Lung microvascular endothelial cell (primary cell): Measurements from ENCODE around the gene GTF2IRD1. TPM values are rescaled to one million over a fixed set of nuclear protein-coding genes. Genes with fewer than 3 reads are reported as not detected.
"Not testable (repeated sequence)": the region's sequence is repeated elsewhere in the genome, so short reads cannot be mapped to it uniquely, and the experiment has no call there.

Experiments
- DNase-seq, 2 donors: peaks; one replicate each; pipeline versions ENCODE4 v3.0.0 to v3.0.0-alpha.2; 2010; ENCODE audit warnings: low read depth in 2 of 2
- total RNA-seq: library from RNA; depleted of rRNA; stranded (reverse); fragments of >200 nt; gene quantifications from 2 replicates; pipeline ENCODE4 v1.2.1, GENCODE V29; 2014

GTF2IRD1 gene
- total RNA-seq, 1 donor from 2014 or later, result 5.2 TPM

DNA sequence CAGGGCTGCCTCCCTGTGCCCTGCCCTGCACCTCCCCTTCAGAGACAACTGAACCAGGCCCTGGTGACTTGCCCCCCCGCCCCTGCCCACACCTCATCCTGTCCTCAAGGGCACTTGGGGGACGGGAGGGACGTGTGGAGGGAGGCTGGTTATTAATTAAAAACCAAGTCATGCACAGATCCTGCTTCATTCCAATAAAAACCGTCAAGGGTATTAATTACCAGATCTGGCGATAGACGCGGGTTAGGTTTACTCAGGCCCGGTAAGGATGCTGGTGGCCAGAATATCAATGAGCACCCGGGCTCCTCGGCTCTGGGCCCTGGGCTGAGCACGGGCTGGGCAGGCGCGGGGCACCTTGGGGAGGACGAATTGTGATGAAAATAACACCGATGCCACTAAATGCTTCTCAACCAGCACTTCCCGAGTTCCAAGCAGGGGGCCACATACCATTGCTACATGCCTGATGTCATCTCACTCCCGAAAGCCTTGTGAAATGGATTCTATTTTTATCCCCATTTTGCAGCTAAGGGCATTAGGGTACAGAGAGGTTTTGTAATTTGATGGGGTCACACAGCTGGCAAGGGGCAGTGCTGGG, 24.5 kb upstream of the GTF2IRD1 start:
- no peak for DNase-seq

DNA sequence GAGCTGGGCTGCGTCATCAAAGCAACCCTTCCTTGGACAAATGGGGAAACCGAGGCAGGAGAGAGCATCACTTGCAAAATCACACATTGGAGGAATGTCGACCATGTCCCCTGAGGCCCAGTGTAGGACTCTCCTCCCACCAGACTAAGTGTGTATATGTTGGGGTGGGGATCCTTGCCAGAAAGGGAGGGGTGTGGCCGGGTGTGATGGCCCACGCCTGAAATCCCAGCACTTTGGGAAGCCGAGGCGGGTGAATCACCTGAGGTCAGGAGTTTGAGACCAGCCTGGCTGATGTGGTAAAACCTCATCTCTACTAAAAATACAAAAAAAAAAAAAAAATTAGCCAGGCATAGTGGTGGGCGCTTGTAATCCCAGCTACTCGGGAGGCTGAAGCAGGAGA, 23.3 kb upstream of the GTF2IRD1 start:
- not testable (repeated sequence) for DNase-seq

DNA sequence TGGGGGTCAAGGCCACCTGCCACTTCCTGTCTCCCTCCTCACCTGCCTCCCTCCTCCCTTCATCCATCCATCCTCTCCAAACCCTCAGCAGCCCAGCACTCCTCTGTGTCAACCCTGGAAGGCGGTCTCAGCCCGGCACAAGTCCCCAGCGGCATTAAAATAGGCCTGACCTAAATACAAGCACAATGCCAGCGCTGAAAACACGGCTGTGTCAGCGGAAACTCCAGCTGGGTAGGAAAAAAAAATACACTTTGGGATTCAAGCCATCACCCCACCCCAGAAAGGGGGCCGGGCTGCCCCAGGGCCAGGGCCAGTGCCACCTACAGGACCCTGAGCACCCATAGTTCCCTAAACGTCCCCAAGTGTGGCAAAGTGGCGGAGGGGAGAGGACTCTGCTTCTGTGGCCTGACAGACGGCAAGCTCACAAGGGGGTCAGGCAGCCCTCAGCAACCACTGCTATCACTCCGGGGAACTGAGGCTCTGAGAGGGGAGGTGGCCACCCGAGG, 22.7 kb upstream of the GTF2IRD1 start:
- DNase-seq, result peak in 1 of 2 donors; percentile 43

DNA sequence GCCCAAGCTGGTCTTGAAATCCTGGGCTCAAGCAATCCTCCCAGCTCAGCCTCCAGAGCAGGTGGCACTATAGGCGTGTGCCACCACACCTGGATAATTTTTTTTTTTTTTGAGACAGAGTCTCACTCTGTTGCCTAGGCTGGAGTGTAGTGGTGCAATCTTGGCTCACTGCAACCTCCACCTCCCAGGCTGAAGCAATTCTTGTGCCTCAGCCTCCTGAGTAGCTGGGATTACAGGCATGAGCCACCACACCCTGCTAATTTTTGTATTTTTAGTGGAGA, 16.5 kb upstream of the GTF2IRD1 start:
- not testable (repeated sequence) for DNase-seq

DNA sequence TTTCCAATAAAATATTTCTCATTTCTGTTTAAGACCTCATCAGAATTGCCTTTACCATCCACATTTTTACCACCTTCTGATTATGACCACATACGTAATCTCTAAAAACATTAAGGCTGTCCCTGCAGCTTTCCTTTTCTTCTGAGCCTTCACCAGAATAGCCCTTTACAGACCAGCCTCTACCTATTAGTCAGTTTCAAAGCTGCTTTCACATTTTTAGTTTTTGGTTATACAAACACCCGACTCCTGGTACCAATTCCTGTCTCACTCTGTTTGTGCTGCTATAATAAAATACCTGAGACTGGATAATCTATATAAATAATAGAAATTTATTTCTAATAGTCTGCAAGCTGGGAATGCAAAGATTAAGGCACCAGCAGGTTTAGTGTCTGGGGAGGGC, 15.4 kb upstream of the GTF2IRD1 start:
- no peak for DNase-seq

DNA sequence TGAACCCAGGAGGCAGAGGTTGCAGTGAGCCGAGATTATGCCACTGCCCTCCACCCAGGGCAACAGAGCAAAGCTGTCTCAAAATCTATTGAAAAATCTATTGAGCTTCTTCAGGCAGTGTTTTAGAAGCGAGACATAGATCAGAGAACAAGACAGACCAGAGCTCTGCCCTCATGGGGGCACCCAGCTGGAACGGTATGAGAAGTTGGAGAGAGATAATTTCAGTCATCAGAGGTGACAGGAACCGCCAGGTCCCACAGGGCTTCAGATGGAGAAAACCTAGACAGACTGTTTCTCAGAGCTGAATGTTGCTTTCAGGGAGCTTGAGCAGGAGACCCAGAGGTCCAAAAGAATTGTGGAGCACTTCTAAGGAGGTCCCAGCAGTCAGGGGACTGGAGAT, 14.2 kb upstream of the GTF2IRD1 start:
- DNase-seq, result no peak

DNA sequence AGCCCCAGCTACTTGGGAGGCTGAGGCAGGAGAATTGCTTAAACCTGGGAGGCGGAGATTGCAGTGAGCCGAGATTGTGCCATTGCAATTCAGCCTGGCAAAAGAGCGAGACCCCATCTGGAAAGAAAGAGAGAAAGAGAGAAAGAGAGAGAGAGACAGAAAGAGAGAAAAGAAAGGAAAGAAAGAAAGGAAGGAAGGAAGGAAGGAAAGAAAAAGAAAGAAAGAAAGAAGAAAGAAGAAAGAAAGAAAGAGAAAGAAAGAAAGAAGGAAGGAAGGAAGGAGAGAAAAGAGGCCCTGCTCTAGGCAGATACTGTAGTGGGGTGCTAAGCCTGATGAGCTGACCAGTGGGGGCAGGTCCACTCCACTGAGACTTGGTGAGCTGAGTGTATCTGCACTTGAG, 13.6 kb upstream of the GTF2IRD1 start:
- DNase-seq, result not testable (repeated sequence)

DNA sequence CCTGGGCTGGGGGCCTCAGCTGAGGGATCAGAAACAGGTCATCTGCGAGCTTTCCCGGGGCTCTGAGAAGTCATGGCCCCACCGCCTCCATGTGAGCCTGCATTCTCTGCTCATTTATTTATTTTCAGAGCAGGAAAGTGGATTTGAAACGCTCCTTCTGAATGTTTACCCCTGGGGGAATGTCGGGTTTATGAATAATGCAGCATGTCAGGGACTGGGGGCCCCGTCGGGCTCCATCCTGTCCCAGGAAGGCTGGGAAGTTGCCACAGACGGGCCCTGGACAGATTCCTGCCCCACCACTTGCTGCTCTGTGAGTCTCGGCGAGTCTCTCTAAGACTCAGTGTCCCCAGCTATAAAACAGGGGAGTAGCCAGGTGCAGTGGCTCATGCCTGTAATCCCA, 11.9 kb upstream of the GTF2IRD1 start:
- no peak for DNase-seq

DNA sequence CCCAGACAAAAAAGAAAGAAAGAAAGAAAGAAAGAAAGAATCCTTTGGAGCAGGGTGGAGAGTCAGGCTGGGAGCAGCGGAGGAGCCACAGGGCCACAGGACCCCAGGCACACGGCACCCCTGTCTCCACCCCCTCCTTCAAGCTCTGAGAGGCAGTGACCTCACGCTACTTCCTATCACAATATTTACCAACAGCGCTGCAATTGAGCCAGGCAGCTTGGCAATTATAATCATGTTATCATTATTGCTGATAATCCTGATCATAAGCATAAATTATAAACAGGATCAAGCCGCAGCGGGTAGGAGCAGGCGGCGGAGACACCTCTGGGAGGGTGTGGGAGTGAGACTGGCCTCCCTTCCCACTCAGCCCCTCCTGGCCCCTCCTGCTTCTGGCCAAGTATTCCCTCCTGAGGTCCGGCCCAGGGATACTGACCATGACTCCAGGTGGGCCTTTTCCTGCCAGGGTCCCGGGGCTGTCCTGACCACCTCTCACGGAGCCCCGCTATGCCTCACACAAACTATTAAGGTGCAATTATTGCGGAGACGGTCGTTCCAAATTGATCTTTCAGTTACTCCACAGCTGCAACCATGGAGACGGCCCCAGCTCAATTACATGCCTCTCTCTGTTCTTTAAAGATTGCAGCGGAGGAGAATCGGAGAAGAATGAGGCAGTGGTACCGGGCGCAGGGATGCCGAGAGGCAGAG, 10.0 kb upstream of the GTF2IRD1 start:
- DNase-seq, result no peak

DNA sequence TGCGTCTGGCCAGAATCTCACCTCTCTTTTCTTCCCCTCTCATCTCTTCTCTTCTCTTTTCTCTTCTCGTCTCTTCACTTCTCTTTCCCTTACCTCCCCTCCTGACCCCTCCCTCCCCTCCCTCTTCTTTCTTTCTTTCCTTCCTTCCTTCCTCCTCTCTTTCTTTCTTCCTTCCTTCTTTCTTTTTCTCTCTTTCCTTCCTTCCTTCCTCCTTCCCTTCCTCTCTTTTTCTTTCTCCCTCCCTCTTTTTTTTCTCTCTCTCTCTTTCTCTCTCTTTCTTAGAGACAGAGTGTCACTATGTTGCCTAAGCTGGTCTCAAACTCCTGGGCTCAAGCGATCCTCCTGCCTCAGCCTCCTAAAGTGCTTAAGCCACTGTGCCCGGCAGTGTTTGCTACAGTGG, 4.6 kb upstream of the GTF2IRD1 start:
- no peak for DNase-seq

DNA sequence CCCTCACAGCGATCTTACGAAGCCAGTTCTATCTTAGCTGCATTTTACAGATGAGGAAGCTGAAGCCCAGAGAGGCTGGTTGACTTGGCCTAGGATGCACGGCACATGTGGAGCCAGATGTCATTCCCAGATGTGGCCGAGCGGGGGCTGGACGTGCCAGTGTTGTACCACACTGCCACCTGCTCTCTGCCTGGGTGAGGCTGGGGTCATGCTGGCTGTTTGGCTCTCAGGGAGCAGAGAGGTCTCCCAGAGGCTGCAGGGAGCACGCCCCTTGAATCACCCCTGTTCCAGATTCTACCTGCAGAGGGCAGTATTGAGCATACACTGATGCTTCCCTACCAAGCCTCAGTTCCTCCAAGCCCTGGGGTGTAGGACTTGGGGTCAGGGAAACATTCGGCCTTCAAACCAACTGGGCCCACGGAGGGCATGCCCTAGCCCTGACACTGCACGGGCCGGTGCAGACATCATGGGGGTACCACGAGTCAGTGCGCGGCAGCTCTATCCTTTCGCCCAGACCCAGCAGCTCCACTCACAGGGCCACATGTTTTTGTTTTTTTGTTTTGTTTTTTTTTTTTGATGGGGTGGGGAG, 3.8 kb upstream of the GTF2IRD1 start:
- DNase-seq, result peak; percentile 57 to 65

DNA sequence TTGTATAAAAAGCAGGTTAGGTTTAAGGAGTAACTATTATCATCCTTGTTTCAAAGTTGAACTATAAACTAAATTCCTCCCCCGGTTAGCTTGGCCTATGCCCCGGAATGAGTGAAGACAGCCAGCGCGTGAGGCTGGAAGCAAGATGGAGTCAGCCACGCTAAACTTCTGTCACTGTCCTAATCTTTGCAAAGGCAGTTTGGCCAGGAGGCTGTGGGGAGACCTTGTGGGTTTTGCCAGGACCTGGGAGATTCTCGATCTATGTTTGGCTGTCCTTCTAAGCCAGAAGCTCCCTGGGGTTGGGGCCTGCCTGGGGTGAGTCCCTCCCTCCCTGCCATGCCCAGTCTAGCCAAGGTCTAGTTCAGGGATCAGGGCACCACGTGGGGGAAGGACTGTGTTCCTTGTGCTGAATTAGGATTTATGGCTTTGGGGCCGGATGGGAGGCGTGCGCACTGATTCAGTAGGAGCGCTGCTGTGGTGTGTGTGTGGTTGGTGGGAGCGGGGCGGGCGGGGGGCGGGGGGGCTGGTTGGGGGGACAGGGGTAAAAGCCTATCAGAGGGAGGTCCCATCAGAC, 871 bp upstream of the GTF2IRD1 start:
- peak; percentile 15 to 30 for DNase-seq

DNA sequence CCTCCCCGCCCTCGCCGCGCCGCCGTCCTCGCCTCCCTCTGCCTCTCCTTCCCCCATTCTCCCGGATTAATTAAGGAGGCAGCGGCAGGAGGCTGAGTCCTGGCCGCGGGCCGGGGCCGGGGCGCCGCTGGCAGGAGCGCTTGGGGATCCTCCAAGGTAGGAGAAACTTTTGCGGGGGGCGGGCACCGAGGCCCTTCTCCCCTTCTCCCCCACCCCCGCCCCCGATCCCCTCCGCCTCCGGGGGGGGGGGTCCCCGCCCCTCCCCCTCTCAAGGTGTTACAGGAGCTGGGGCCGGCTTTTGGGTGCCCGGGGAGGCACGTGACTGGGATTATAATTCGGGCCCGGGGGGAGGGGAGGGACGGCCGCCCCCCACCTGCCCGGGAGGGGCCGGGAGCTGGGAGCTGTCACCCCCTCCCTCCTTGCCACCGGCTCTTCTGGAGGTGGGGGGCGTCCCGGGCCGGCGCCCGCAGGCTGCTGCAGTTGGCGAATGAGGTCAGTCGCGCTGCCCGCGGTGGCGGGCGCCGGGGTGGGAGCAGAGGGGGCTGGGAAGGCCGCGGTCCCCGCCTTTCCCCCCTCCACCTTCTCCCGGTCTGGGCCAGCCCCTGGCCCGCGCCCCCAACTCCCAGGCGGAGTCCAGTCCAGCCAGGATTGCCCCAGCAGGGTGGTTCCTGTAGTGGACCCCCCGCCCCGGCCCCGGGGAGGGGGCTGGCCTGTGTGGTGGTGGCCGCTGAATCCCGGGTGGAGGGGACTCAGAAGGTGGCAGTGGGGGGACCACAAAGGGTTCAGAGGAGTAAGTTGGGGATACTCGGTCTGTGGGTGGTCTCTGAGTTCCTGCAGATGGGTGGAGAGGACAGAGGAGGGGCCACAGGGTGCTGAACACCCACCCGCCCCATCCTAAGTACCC, 567 bp downstream of the GTF2IRD1 start:
- peak in 1 of 2 donors; percentile 20 for DNase-seq

DNA sequence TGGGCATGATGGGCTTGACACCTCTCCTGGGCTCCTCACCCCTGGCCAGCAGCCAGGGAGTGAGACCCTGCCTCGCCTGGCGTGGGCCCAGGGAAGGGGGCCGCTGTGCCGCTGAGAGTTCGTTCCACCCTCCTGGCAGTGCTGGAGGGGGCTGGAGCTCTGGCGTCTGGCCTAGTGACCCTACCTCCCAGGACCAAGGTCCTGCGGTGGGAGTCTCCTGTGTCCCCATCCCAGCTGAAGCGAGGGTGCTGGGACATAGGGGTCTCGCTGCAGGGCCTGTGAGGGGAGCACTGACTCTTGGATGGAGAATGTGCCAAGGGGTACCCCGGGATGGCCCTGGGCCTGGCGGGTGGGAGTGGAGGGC, 1.2 kb downstream of the GTF2IRD1 start:
- DNase-seq, result no peak

DNA sequence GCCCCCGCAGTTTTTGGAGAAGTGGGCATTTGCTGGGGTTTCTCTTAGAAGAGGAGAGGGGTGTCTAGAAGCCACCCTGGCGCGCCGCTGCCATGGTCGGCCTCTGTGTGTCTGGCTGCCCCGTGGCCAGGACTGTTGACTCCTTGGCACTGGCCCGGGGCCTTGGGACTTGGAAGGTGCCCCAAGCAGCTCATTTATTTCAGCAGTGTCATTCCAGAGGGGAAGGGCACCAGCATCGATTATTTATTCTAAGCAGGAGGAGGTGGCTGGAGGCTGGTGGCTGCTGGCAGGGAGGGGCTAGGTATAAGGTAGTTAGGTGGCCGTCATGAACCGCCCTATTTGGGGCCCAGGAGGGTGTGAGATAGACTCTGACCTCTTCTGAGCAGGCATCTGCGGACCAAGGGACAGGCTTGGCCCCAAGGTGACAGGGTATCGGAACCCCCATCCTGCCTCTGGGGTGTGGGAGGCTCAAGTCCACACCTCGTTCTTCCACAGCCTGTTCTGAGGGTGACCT, 1.6 kb downstream of the GTF2IRD1 start:
- no peak for DNase-seq

DNA sequence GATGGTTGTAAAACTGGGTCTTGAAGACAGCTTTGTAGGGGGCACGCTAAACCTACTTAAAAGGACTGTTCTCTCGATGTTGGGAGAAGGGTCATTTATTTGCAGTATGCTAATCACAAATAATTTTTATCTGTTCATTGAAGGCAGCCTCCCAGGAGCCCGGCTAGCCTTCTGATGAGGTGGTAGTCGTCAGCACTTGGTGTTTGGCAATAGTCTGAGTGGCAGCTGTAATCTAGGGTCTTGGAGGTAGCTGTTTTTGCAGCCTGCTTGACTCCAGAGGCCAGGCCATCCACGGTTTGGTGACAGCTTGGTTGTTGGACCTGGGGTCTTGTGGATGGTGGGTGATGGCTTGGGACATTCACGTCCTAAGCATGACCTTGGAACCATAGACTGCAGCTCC, 2.2 kb downstream of the GTF2IRD1 start:
- DNase-seq, result peak in 1 of 2 donors; percentile 18

DNA sequence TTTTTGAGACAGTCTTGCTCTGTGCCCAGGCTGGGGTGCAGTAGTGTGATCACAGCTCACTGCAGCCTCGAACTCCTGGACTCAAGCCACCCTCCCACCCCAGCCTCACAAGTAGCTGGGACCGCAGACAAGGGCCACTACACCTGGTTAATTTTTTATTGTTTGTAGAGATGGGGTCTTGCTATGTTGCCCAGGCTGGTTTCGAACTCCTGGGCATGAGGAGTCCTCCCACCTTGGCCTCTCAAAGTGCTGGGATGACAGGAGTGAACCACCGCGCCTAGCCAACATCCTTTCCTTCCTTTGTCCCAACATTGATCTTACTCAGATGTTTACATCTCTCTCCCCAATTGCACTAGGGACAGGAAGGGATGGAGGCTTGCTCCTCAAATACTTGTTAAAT, 3.3 kb downstream of the GTF2IRD1 start:
- no peak for DNase-seq

DNA sequence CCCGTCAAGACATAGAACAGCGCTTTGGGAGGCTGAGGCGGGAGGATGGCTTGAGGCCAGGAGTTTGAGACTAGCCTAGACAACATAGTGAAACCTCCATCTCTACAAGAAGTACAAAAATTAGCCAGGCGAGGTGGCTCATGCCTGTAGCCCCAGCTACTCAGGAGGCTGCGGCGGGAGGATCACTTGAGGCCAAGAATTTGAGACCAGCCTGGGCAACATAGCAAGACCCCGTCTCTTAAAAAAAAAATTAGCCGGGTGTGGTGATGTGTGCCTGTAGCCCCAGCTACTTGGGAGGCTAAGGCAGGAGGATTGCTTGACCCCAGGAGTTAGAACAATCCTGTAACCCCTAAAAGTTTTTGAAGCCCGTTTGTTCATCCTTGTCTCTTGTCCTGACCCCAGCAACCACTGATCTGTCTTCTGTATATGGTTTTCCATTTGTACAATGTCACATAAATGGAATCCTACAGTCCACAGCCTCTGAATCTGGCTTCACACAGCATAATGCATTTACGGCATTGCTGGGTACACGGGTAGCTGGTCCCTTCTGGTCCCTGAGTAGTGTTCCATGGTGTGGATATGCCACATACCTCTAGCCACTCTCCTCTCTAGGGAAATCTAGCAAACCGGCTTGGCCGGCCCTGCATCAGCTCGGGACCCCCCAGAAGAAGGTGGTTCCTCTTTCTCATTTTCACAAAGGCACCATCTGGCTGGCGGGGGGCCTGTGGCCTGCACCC, 8.4 kb downstream of the GTF2IRD1 start:
- no peak for DNase-seq

DNA sequence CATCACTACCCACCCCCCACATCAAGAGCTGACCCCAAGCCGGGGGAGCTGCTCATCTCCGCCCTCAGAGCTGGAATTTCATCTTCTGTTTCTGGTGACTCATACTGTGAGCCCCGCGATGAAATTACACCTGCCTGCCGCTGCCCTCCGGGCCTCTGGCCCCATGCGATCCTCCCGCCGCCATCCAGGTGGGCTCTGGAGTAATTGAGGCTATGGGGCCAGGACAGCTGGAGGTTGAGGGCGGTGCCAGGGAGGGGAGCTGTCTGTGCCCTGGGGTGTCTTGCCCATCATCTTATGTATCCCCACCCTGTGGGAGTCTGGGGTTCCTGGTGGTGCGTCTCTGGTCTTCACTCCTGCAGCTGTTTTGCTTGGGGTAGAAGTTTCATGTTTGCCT, 9.0 kb downstream of the GTF2IRD1 start:
- DNase-seq, result no peak

DNA sequence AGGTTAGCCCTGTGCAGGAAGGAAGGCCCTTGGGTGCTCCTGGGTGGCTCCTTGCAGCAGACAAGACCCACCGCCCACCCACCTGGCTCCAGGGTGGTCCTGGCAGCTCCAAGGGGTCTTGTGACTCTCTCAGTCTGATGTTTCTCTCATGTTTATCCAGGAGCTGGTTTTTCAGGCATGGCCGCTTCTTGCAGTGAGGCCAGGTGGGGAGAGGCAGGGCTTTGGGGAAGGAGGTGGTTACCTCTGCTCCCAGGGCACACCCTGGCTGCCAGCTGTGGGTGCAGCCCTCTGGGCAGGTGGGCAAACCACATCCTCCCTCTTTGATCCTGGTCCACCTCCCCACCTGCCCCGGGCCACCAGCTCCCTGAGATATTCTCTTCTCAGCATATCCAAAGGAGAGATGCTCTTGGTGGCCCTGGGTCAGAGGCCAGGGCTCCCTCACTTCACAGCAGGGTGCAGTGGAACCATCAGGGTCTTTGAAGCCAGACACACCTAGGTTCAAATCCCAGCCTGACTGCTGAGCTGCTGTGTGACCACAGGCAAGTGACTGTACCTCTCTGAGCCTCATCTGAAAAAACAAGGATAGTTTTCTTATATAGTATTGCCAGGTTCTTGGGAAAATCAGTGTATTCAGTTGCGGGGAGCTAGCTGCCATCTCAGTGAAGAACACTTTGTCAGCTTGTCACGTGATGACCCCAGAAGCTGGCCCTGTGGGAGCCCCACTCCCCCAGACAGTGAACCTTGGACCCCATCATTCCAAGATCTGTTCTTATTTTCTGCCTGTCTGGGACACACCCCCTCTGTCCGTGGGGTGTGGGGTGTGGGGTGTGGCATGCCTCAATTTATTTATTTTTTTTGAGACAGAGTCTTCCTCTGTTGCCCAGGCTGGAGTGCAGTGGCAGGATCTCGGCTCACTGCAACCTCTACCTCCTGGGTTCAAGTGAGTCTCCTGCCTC, 11.5 kb downstream of the GTF2IRD1 start:
- DNase-seq, result no peak
